Neural cell (in vitro differentiated cells): ENCODE data around the gene SAMD4B. TPM values are rescaled to one million over a fixed set of nuclear protein-coding genes. Genes with fewer than 3 reads are reported as not detected.

Experiments
- H2AFZ ChIP-seq: fragments of 200-600, 300-800 bp; sonication (generic), shearing (Covaris generic); 2 replicates; pipeline ENCODE4 v1.6.0; 2014; ENCODE audit warnings: low read depth, mild to moderate bottlenecking, antibody characterized with exemption, low read length, moderate library complexity
- H3F3A ChIP-seq: fragments of 200-600 bp; shearing (Covaris generic); 2 replicates; pipeline ENCODE4 v1.6.1; 2016; ENCODE audit warnings: mild to moderate bottlenecking, moderate library complexity, mixed read lengths, antibody characterized with exemption, low read length; ENCODE audit not compliant: insufficient read depth, poor library complexity, severe bottlenecking
- H3K27ac ChIP-seq: fragments of 200-600, 300-800 bp; sonication (generic), shearing (Covaris generic); 2 replicates; pipeline ENCODE4 v1.5.1; 2014; ENCODE audit warnings: mild to moderate bottlenecking, low read length, moderate library complexity
- H3K27me3 ChIP-seq: fragments of 300-800, 200-600 bp; sonication (generic), shearing (Covaris generic); 2 replicates; pipeline ENCODE4 v1.6.0; 2014; ENCODE audit warnings: mild to moderate bottlenecking, low read depth, low read length, moderate library complexity; ENCODE audit not compliant: insufficient read depth
- H3K36me3 ChIP-seq: fragments of 300-800, 200-600 bp; sonication (generic), shearing (Covaris generic); 2 replicates; pipeline ENCODE4 v1.5.1; 2014; ENCODE audit warnings: mild to moderate bottlenecking, antibody characterized with exemption, low read length, moderate library complexity; ENCODE audit not compliant: insufficient read depth
- H3K4me2 ChIP-seq: fragments of 300-800, 200-600 bp; sonication (generic), shearing (Covaris generic); 2 replicates; pipeline ENCODE4 v1.6.0; 2014; ENCODE audit warnings: mild to moderate bottlenecking, low read length
- H3K4me3 ChIP-seq: fragments of 300-800, 200-600 bp; sonication (generic), shearing (Covaris generic); 2 replicates; pipeline ENCODE4 v1.5.1; 2014; ENCODE audit warnings: mild to moderate bottlenecking, low read length, moderate library complexity
- H3K79me2 ChIP-seq: fragments of 200-600 bp; shearing (Covaris generic); replicated peaks from 2 replicates; pipeline ENCODE4 v1.6.0; 2014; ENCODE audit warnings: mild to moderate bottlenecking, low read length, moderate library complexity; ENCODE audit not compliant: insufficient read depth
- H3K9ac ChIP-seq: fragments of 300-800, 200-600 bp; sonication (generic), shearing (Covaris generic); 2 replicates; pipeline ENCODE4 v1.6.1; 2016; ENCODE audit warnings: mild to moderate bottlenecking, low read length, mixed read lengths
- H3K9me2 ChIP-seq: fragments of 200-600 bp; shearing (Covaris generic); 2 replicates; pipeline ENCODE4 v1.6.1; 2016; ENCODE audit warnings: mild to moderate bottlenecking, low read length, mixed read lengths; ENCODE audit not compliant: insufficient read depth
- H3K9me3 ChIP-seq: fragments of 200-600, 300-800 bp; sonication (generic), shearing (Covaris generic); 2 replicates; pipeline ENCODE4 v1.6.1; 2016; ENCODE audit warnings: mild to moderate bottlenecking, mixed run types, low read length, moderate library complexity, mixed read lengths
- H4K20me1 ChIP-seq: fragments of 200-600 bp; shearing (Covaris generic); 2 replicates; pipeline ENCODE4 v1.6.1; 2016; ENCODE audit warnings: mild to moderate bottlenecking, mixed run types; ENCODE audit not compliant: insufficient read depth
- EP300 ChIP-seq: fragments of 450-650 bp; conservative IDR thresholded peaks from 2 replicates; pipeline ENCODE4 v1.6.1; 2014; ENCODE audit warnings: antibody characterized with exemption, mild to moderate bottlenecking, moderate library complexity; ENCODE audit not compliant: poor library complexity, severe bottlenecking
- EZH2 ChIP-seq: fragments of 200-600, 300-800 bp; shearing (Covaris generic), sonication (generic); IDR thresholded peaks from 2 replicates; pipeline ENCODE4 v1.6.1; 2014; ENCODE audit warnings: antibody characterized with exemption, low read length, borderline replicate concordance, mild to moderate bottlenecking; ENCODE audit not compliant: insufficient read depth, poor library complexity, severe bottlenecking
- MXI1 ChIP-seq: fragments of 450-650 bp; conservative IDR thresholded peaks from 2 replicates; pipeline ENCODE4 v1.6.1; 2014; ENCODE audit warnings: antibody characterized with exemption, mild to moderate bottlenecking; ENCODE audit not compliant: poor library complexity, severe bottlenecking
- POLR2AphosphoS5 ChIP-seq: IDR thresholded peaks from 2 replicates; pipeline ENCODE4 v1.6.1; 2012
- RAD21 ChIP-seq: fragments of 450-650 bp; conservative IDR thresholded peaks from 2 replicates; pipeline ENCODE4 v1.6.1; 2014; ENCODE audit warnings: antibody characterized with exemption, mild to moderate bottlenecking, moderate library complexity
- TAF1 ChIP-seq: IDR thresholded peaks from 2 replicates; pipeline ENCODE4 v1.6.1; 2012; ENCODE audit warnings: low read depth
- polyA plus RNA-seq: library from polyadenylated mRNA; depleted of rRNA; stranded (reverse); fragments of >200 nt; gene quantifications from 2 replicates; pipeline ENCODE4 v1.2.3, GENCODE V29; 2014
- TF ChIP-seq, protein P1 (sequence below): IDR thresholded peaks from 2 replicates; pipeline ENCODE4 v1.6.1; 2012; ENCODE audit warnings: borderline replicate concordance
- TF ChIP-seq, protein P2 (sequence below): fragments of 450-650 bp; IDR thresholded peaks from 2 replicates; pipeline ENCODE4 v1.5.1; 2014; ENCODE audit warnings: antibody characterized with exemption, mild to moderate bottlenecking, moderate library complexity; ENCODE audit not compliant: poor library complexity, severe bottlenecking

Gene SAMD4B
- polyA plus RNA-seq, 1 donor from 2014 or later = 19.3 TPM

DNA sequence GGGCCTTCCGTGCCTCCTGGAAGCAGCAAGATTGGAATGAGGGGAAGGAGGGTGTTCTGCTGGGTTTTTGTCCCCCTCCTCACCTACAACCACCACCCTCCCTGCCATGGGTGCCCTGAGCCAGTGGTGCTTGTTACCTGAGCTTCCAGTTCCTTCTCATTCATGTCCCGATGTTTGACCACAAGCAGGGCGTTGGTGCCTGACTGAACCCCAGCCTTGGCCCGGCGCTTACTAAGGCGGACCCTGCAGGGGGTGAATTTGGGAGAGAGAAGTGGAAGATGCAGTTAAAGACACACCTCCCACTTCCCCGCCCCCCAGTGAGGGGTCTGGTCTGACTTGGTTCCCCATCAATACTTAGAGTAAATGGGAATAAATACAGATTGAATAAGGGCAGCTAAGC is 44.3 kb downstream of the SAMD4B start:
- no peaks in the 10 kb centered on the region for H4K20me1 ChIP-seq
- no peak overlapping the region for H3K4me2 ChIP-seq
- no peaks in the 10 kb centered on the region for H3K36me3 ChIP-seq
- no peak for TF ChIP-seq TAF1
- no peak for TF ChIP-seq MXI1
- TF ChIP-seq, protein P1, sequence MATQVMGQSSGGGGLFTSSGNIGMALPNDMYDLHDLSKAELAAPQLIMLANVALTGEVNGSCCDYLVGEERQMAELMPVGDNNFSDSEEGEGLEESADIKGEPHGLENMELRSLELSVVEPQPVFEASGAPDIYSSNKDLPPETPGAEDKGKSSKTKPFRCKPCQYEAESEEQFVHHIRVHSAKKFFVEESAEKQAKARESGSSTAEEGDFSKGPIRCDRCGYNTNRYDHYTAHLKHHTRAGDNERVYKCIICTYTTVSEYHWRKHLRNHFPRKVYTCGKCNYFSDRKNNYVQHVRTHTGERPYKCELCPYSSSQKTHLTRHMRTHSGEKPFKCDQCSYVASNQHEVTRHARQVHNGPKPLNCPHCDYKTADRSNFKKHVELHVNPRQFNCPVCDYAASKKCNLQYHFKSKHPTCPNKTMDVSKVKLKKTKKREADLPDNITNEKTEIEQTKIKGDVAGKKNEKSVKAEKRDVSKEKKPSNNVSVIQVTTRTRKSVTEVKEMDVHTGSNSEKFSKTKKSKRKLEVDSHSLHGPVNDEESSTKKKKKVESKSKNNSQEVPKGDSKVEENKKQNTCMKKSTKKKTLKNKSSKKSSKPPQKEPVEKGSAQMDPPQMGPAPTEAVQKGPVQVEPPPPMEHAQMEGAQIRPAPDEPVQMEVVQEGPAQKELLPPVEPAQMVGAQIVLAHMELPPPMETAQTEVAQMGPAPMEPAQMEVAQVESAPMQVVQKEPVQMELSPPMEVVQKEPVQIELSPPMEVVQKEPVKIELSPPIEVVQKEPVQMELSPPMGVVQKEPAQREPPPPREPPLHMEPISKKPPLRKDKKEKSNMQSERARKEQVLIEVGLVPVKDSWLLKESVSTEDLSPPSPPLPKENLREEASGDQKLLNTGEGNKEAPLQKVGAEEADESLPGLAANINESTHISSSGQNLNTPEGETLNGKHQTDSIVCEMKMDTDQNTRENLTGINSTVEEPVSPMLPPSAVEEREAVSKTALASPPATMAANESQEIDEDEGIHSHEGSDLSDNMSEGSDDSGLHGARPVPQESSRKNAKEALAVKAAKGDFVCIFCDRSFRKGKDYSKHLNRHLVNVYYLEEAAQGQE = no peak
- no peak for TF ChIP-seq EZH2
- TF ChIP-seq EP300 = no peak
- TF ChIP-seq RAD21 = no peak
- no peak for TF ChIP-seq POLR2AphosphoS5
- TF ChIP-seq, protein P2, sequence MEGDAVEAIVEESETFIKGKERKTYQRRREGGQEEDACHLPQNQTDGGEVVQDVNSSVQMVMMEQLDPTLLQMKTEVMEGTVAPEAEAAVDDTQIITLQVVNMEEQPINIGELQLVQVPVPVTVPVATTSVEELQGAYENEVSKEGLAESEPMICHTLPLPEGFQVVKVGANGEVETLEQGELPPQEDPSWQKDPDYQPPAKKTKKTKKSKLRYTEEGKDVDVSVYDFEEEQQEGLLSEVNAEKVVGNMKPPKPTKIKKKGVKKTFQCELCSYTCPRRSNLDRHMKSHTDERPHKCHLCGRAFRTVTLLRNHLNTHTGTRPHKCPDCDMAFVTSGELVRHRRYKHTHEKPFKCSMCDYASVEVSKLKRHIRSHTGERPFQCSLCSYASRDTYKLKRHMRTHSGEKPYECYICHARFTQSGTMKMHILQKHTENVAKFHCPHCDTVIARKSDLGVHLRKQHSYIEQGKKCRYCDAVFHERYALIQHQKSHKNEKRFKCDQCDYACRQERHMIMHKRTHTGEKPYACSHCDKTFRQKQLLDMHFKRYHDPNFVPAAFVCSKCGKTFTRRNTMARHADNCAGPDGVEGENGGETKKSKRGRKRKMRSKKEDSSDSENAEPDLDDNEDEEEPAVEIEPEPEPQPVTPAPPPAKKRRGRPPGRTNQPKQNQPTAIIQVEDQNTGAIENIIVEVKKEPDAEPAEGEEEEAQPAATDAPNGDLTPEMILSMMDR = no peak
- no peak overlapping the region for H3K9ac ChIP-seq
- no peak overlapping the region for H2AFZ ChIP-seq
- no peak overlapping the region for H3K27ac ChIP-seq
- H3K79me2 ChIP-seq = peaks cover 12% of the 10 kb centered on the region
- H3K9me2 ChIP-seq = no peaks in the 10 kb centered on the region
- no peak overlapping the region for H3K4me3 ChIP-seq
- no peaks in the 10 kb centered on the region for H3K27me3 ChIP-seq
- no peaks in the 10 kb centered on the region for H3K9me3 ChIP-seq
- no peaks in the 10 kb centered on the region for H3F3A ChIP-seq

DNA sequence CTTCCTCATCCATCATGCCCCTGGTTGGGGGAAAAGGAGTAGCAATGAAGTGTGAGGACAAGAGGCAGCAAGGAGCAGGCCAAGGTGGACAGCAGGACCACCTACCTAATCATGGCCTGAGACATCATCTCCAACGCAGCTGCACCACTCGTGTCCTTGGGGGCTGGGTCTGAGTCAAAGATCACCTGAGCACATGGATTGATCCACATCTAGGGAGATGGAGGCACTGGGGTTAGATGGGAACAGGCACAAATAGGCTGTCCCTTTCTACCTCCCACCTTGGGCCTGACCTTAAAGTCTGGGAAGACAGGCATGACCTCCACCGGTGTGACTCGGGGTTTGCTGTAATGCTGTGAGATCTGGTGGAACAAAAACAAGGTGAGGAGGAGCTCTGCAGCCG is 46.4 kb downstream of the SAMD4B start:
- no peaks in the 10 kb centered on the region for H3K9me3 ChIP-seq
- H2AFZ ChIP-seq = no peak overlapping the region
- H3K27me3 ChIP-seq = no peaks in the 10 kb centered on the region
- H3K27ac ChIP-seq = no peak overlapping the region
- H3K79me2 ChIP-seq = peaks cover 23% of the 10 kb centered on the region
- no peak overlapping the region for H3K4me3 ChIP-seq
- TF ChIP-seq POLR2AphosphoS5 (no peak), RAD21 (no peak), TAF1 (no peak), EP300 (no peak), EZH2 (no peak)
- H3F3A ChIP-seq = no peaks in the 10 kb centered on the region
- no peaks in the 10 kb centered on the region for H4K20me1 ChIP-seq
- no peaks in the 10 kb centered on the region for H3K9me2 ChIP-seq
- no peak overlapping the region for H3K9ac ChIP-seq
- no peaks in the 10 kb centered on the region for H3K36me3 ChIP-seq
- no peak overlapping the region for H3K4me2 ChIP-seq
